A172 (cell line): ENCODE results near the gene WDR70. TPM values are rescaled to one million over a fixed set of nuclear protein-coding genes. Genes with fewer than 3 reads are reported as not detected.
"Not testable (repeated sequence)": the region's sequence is repeated elsewhere in the genome, so short reads cannot be mapped to it uniquely, and the experiment has no call there.

Experiments
- DNase-seq: peaks from one replicate; pipeline ENCODE4 v3.0.0-alpha.2; 2015; ENCODE audit warnings: low spot score
- total RNA-seq: library from RNA; depleted of rRNA; stranded (reverse); fragments of >200 nt; shearing (Covaris generic); gene quantifications from 2 replicates; pipeline ENCODE4 v1.2.3, GENCODE V29; 2014; rRNA removed

The WDR70 gene
- 31.9 and 38.3 TPM in 2 replicates for total RNA-seq

- peak; percentile 82 for DNase-seq
Measured at GRCh38 chr5:37379100-37379628, at the start of gene WDR70. TSS of gene WDR70 (plus strand) at chr5:37379318. CDS start at chr5:37379368, 50 bp downstream.

GRCh38 chr5:37334754-37335153 lies 44.4 kb upstream of the WDR70 start:
- DNase-seq = not testable (repeated sequence)

GRCh38 chr5:37342741-37343140 lies 36.4 kb upstream of the WDR70 start:
- DNase-seq = not testable (repeated sequence)

GRCh38 chr5:37355161-37355560 lies 24.0 kb upstream of the WDR70 start:
- no peak for DNase-seq

- DNase-seq = no peak
Measured at GRCh38 chr5:37370550-37370863, 8.6 kb upstream of the WDR70 start.

GRCh38 chr5:37370864-37371726 lies 8.0 kb upstream of the WDR70 start, which contains the start of gene NUP155:
TSS of gene NUP155 (minus strand) at chr5:37371106. CDS start at chr5:37370977, 129 bp downstream.
- peak; percentile 98 for DNase-seq

GRCh38 chr5:37375091-37375490 lies 4.0 kb upstream of the WDR70 start:
- no peak for DNase-seq

GRCh38 chr5:37378066-37378465 lies 1.1 kb upstream of the WDR70 start:
- DNase-seq = not testable (repeated sequence)

- no peak for DNase-seq
Measured at GRCh38 chr5:37391591-37391990, 12.5 kb downstream of the WDR70 start.

GRCh38 chr5:37396352-37396751 lies 17.2 kb downstream of the WDR70 start:
- DNase-seq = no peak

GRCh38 chr5:37400501-37400900 lies 21.4 kb downstream of the WDR70 start:
- DNase-seq = no peak

- no peak for DNase-seq
Measured at GRCh38 chr5:37412515-37412914, 33.4 kb downstream of the WDR70 start.

GRCh38 chr5:37415456-37415855 lies 36.3 kb downstream of the WDR70 start:
- not testable (repeated sequence) for DNase-seq

- DNase-seq = peak; percentile 12
Measured at GRCh38 chr5:37417347-37417746, 38.2 kb downstream of the WDR70 start.

GRCh38 chr5:37424441-37424840 lies 45.3 kb downstream of the WDR70 start:
- DNase-seq = no peak

- DNase-seq = no peak
Measured at GRCh38 chr5:37428044-37428443, 48.9 kb downstream of the WDR70 start.

GRCh38 chr5:37435261-37435660 lies 56.1 kb downstream of the WDR70 start:
- DNase-seq = no peak

GRCh38 chr5:37436146-37436934 lies 57.2 kb downstream of the WDR70 start:
- no peak for DNase-seq

GRCh38 chr5:37437711-37438110 lies 58.6 kb downstream of the WDR70 start:
- no peak for DNase-seq

- not testable (repeated sequence) for DNase-seq
Measured at GRCh38 chr5:37445783-37446182, 66.7 kb downstream of the WDR70 start.

GRCh38 chr5:37448941-37449340 lies 69.8 kb downstream of the WDR70 start:
- DNase-seq = no peak

GRCh38 chr5:37451991-37452390 lies 72.9 kb downstream of the WDR70 start:
- not testable (repeated sequence) for DNase-seq
